OCI-LY7 (cell line): ENCODE data around the gene CELF2. TPM values are rescaled to one million over a fixed set of nuclear protein-coding genes. Genes with fewer than 3 reads are reported as not detected.

ENCODE experiments used
- BruUV-seq: library from RNA; stranded (reverse); fragments of 400-500 nt; replicated peaks from 2 replicates; lab custom pipeline; 2021; lab: Mats Ljungman, UMichigan
- CTCF ChIA-PET: fragments of 300-600 bp; sonication (Branson Sonifier 250); formaldehyde crosslinking; loops from one replicate; lab custom pipeline; 2022; ENCODE audit warnings: antibody characterized with exemption; ENCODE audit not compliant: unreplicated experiment; lab: Charles Lee
- POLR2A ChIA-PET: fragments of 300-600 bp; sonication (Branson Sonifier 250); formaldehyde crosslinking; loops from one replicate; lab custom pipeline; 2022; ENCODE audit warnings: antibody characterized with exemption; lab: Charles Lee
- DNase-seq: peaks from one replicate; pipeline ENCODE4 v3.0.0-alpha.2; 2015; ENCODE audit warnings: low spot score
- H2AFZ ChIP-seq: fragments of 200-600 bp; sonication (generic), shearing (Covaris generic); 2 replicates; pipeline ENCODE4 v1.6.1; 2014; ENCODE audit warnings: mild to moderate bottlenecking, antibody characterized with exemption, low read length, moderate library complexity
- H3K27ac ChIP-seq: fragments of 200-600 bp; sonication (generic); 2 replicates; pipeline ENCODE4 v1.5.1; 2014; ENCODE audit warnings: mixed run types, low read depth, mild to moderate bottlenecking, moderate library complexity, low read length, inconsistent platforms; ENCODE audit not compliant: poor library complexity, severe bottlenecking
- H3K36me3 ChIP-seq: fragments of 200-600 bp; sonication (generic); 2 replicates; pipeline ENCODE4 v1.6.1; 2014; ENCODE audit warnings: mild to moderate bottlenecking, antibody characterized with exemption, low read length, moderate library complexity, mixed read lengths; ENCODE audit not compliant: insufficient read depth
- H3K4me1 ChIP-seq: fragments of 200-600 bp; sonication (generic); 2 replicates; pipeline ENCODE4 v1.5.1; 2014; ENCODE audit warnings: mild to moderate bottlenecking, low read length; ENCODE audit not compliant: insufficient read depth, poor library complexity, severe bottlenecking
- H3K4me2 ChIP-seq: fragments of 200-600 bp; sonication (generic); 2 replicates; pipeline ENCODE4 v1.6.1; 2014; ENCODE audit warnings: mild to moderate bottlenecking, low read length
- H3K4me3 ChIP-seq: fragments of 200-600 bp; sonication (generic); 2 replicates; pipeline ENCODE4 v1.5.1; 2014; ENCODE audit warnings: mild to moderate bottlenecking, low read depth, low read length; ENCODE audit not compliant: poor library complexity, severe bottlenecking
- H3K79me2 ChIP-seq: fragments of 200-600 bp; sonication (generic); 2 replicates; pipeline ENCODE4 v1.6.1; 2016; ENCODE audit warnings: low read depth, mild to moderate bottlenecking, low read length, moderate library complexity, mixed read lengths; ENCODE audit not compliant: insufficient read depth
- H3K9me2 ChIP-seq: fragments of 200-600 bp; sonication (generic); 2 replicates; pipeline ENCODE4 v1.6.1; 2016; ENCODE audit warnings: mild to moderate bottlenecking, low read length, mixed read lengths; ENCODE audit not compliant: insufficient read depth
- H3K9me3 ChIP-seq: fragments of 200-600 bp; sonication (generic); 2 replicates; pipeline ENCODE4 v1.6.1; 2014; ENCODE audit warnings: mild to moderate bottlenecking, mixed run types, low read length, mixed read lengths
- H4K20me1 ChIP-seq: fragments of 200-600 bp; sonication (generic); 2 replicates; pipeline ENCODE4 v1.6.1; 2014; ENCODE audit warnings: mild to moderate bottlenecking, antibody characterized with exemption, low read length, moderate library complexity, mixed read lengths; ENCODE audit not compliant: insufficient read depth
- CTCF ChIP-seq: fragments of 200-600 bp; sonication (generic); conservative IDR thresholded peaks from 2 replicates; pipeline ENCODE4 v1.5.1; 2014; ENCODE audit warnings: mild to moderate bottlenecking, antibody characterized with exemption, low read length, moderate library complexity, mixed read lengths
- EZH2phosphoT487 ChIP-seq: fragments of 200-600 bp; sonication (generic); IDR thresholded peaks from 2 replicates; pipeline ENCODE4 v1.6.1; 2018; ENCODE audit warnings: low read depth, borderline replicate concordance, mild to moderate bottlenecking, mixed run types, antibody characterized with exemption, low read length, moderate library complexity, mixed read lengths
- intact Hi-C: fragments of 100-400 bp; cut with micrococcal nuclease; formaldehyde crosslinking; loops from one replicate; pipeline ENCODE4 v1.10.0; 2022; ENCODE audit not compliant: unreplicated experiment
- total RNA-seq, 2 experiments: library from RNA; depleted of rRNA in 1 of 2; stranded (reverse); fragments of >200 nt in 1 of 2; shearing (Covaris generic) in 1 of 2; gene quantifications; 2 replicates each; pipeline ENCODE4 v1.2.3, GENCODE V29; 2014 to 2022

Gene CELF2
- total RNA-seq, 2 experiments from 2014 or later, result 5.4 to 19.1 TPM

DNA sequence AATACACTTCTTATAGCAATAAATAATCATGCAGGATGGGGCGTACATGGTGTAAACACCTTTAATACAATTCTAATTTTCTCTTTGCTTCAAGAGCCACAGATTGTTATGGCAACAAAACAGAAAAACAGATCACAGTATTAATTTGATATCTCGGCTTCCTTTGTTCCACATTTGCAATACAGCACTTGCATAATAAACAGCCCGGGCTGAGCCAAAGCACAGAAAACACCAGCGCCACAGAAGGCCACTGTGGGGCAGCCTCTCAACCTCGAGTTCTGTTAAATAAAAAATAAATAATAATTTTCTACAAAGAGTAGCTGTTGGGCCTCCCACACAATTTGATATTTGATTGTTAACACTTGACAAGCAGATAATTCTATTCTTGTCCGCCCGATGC, 337.9 kb downstream of the CELF2 start:
- Histone ChIP-seq H4K20me1 (no peaks in the 10 kb centered on the region), H3K9me2 (no peaks in the 10 kb centered on the region), H3K36me3 (no peaks in the 10 kb centered on the region), H2AFZ (no peak overlapping the region), H3K27ac (no peak overlapping the region), H3K79me2 (no peaks in the 10 kb centered on the region), H3K9me3 (no peaks in the 10 kb centered on the region), H3K4me3 (no peak overlapping the region), H3K4me2 (no peak overlapping the region), H3K4me1 (no peaks in the 10 kb centered on the region)
- CTCF ChIA-PET, result no interaction called here
- BruUV-seq, result no TSS peak
- intact Hi-C loops, result no loop called here
- no peak for TF ChIP-seq CTCF
- no peak for TF ChIP-seq EZH2phosphoT487
- POLR2A ChIA-PET, result interaction anchor here (0.7 kb wide), 1 partner anchor 295 kb away, joined by 3 read pairs; no protein-coding TSS in a partner anchor
- no peak for DNase-seq

GRCh38 chr10:11357439-11357838, 339.8 kb downstream of the CELF2 start:
- no peaks in the 10 kb centered on the region for H3K79me2 ChIP-seq
- ChIA-PET POLR2A (no interaction called here), CTCF (no interaction called here)
- no peak overlapping the region for H3K4me3 ChIP-seq
- no peaks in the 10 kb centered on the region for H4K20me1 ChIP-seq
- TF ChIP-seq CTCF, result no peak
- TF ChIP-seq EZH2phosphoT487, result no peak
- no TSS peak for BruUV-seq
- no peaks in the 10 kb centered on the region for H3K36me3 ChIP-seq
- no peak overlapping the region for H2AFZ ChIP-seq
- no peak for DNase-seq
- intact Hi-C loops, result no loop called here
- H3K9me3 ChIP-seq, result no peaks in the 10 kb centered on the region
- H3K4me1 ChIP-seq, result no peaks in the 10 kb centered on the region
- H3K27ac ChIP-seq, result no peak overlapping the region
- H3K4me2 ChIP-seq, result no peak overlapping the region
- H3K9me2 ChIP-seq, result no peaks in the 10 kb centered on the region

GRCh38 chr10:11358011-11358410, 340.3 kb downstream of the CELF2 start:
- Histone ChIP-seq H3K4me2 (no peak overlapping the region), H3K9me2 (no peaks in the 10 kb centered on the region), H3K4me3 (no peak overlapping the region), H3K79me2 (no peaks in the 10 kb centered on the region), H4K20me1 (no peaks in the 10 kb centered on the region), H3K4me1 (no peaks in the 10 kb centered on the region), H3K36me3 (no peaks in the 10 kb centered on the region), H3K27ac (no peak overlapping the region), H2AFZ (no peak overlapping the region), H3K9me3 (no peaks in the 10 kb centered on the region)
- CTCF ChIA-PET, result no interaction called here
- BruUV-seq, result no TSS peak
- intact Hi-C loops, result no loop called here
- TF ChIP-seq CTCF (no peak), EZH2phosphoT487 (no peak)
- POLR2A ChIA-PET, result no interaction called here
- no peak for DNase-seq
